Tibial artery (tissue), 4 donors: ENCODE results near the gene BRSK2.

Source experiments
- DNase-seq, 2 donors: peaks; one replicate each; pipeline ENCODE4 v3.0.0-alpha.2; 2019
- H3K27ac ChIP-seq, 2 donors: fragments of 200-600 bp; sonication (generic) in 1 of 2; 1 replicate in 1 of 2; 2 replicates in 1 of 2; pipeline ENCODE4 v1.5.1; 2018 to 2019; ENCODE audit warnings: mild to moderate bottlenecking in 1 of 2
- H3K27me3 ChIP-seq, 2 donors: fragments of 200-600 bp; sonication (generic) in 1 of 2; one replicate each; pipeline versions ENCODE4 v1.5.1 to v1.6.0; 2016 to 2019
- H3K36me3 ChIP-seq, 3 donors: fragments of 200-600 bp; sonication (generic) in 2 of 3; one replicate each; pipeline ENCODE4 v1.5.1; 2016 to 2019; ENCODE audit warnings: mild to moderate bottlenecking in 2 of 3
- H3K4me1 ChIP-seq, 4 donors: fragments of 200-600 bp; sonication (generic) in 2 of 4; 1 replicate in 3 of 4; 2 replicates in 1 of 4; pipeline ENCODE4 v1.5.1; 2016 to 2019
- H3K4me3 ChIP-seq, 2 donors: fragments of 200-600 bp; sonication (generic) in 1 of 2; 1 replicate in 1 of 2; 2 replicates in 1 of 2; pipeline ENCODE4 v1.5.1; 2018 to 2019; ENCODE audit warnings: mild to moderate bottlenecking in 2 of 2
- H3K9me3 ChIP-seq, 3 donors: fragments of 200-600 bp; sonication (generic) in 1 of 3; one replicate each; pipeline ENCODE4 v1.5.1; 2016 to 2019
- intact Hi-C: fragments of 100-400 bp; cut with DNase I; formaldehyde crosslinking; loops from one replicate; pipeline ENCODE4 v1.15.0; 2023; ENCODE audit warnings: low total_unique reads
- TF ChIP-seq, protein P1 (sequence below), 2 experiments: fragments of 200-600 bp in 1 of 2; fragments of 450-650 bp in 1 of 2; IDR thresholded peaks; one replicate each; pipeline ENCODE4 v1.5.1; 2017 to 2019; ENCODE audit warnings: antibody characterized with exemption in 2 of 2, mild to moderate bottlenecking in 1 of 2, moderate library complexity in 1 of 2

Gene BRSK2

DNA sequence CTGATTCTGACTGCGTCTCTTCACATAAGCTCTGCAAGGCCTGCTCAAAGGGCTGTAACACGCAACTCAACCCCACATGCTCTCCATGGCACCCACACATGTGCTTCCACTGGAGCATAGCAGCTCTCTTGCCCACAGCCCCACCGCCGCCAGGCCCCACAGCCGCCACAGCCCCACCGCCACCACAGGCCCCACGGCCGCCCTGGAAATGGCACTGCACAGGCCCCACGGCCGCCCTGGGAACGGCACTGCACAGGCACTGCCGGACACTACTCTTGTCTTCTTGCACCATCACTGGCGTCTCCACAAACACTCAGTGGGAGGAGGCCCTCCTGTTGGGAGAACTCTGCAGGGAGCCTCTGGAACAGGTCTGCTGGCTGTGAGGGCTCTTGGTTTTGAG, 88.3 kb downstream of the BRSK2 start:
- Histone ChIP-seq H3K36me3 (peaks cover 68 to 83% (median 69%) of the 10 kb centered on the region in 3 donors), H3K4me1 (peaks cover 0 to 52% (median 45%) of the 10 kb centered on the region in 4 donors), H3K4me3 (no peak overlapping the region), H3K9me3 (no peaks in the 10 kb centered on the region), H3K27ac (peak overlapping the region; percentile 1 to 50), H3K27me3 (no peaks in the 10 kb centered on the region)
- peak in 1 of 2 donors; percentile 63 for DNase-seq
- intact Hi-C loops, result no loop called here
- TF ChIP-seq, protein P1, sequence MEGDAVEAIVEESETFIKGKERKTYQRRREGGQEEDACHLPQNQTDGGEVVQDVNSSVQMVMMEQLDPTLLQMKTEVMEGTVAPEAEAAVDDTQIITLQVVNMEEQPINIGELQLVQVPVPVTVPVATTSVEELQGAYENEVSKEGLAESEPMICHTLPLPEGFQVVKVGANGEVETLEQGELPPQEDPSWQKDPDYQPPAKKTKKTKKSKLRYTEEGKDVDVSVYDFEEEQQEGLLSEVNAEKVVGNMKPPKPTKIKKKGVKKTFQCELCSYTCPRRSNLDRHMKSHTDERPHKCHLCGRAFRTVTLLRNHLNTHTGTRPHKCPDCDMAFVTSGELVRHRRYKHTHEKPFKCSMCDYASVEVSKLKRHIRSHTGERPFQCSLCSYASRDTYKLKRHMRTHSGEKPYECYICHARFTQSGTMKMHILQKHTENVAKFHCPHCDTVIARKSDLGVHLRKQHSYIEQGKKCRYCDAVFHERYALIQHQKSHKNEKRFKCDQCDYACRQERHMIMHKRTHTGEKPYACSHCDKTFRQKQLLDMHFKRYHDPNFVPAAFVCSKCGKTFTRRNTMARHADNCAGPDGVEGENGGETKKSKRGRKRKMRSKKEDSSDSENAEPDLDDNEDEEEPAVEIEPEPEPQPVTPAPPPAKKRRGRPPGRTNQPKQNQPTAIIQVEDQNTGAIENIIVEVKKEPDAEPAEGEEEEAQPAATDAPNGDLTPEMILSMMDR (IDR thresholded peaks at IDR 0.05), result no peak

DNA sequence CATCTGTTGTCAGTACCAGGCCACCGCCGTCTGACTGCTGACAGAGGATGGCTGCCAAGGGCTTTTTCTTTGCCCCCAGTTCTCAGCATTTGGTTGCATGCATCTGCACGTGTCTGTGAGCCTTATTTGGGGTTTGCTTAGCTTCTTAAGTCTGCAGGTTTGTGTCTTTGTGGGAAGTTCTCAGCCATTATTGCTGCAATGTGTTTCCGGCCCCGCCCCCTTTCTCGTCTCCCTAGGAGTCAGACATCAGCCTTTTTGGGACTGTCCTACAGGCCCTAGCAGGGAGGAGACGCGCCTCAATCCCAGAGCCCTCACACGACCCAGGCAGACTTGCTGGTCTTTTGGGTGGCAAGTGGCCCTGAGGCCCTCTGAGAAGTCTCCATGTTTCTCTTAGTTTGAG, 88.8 kb downstream of the BRSK2 start:
- H3K27ac ChIP-seq, result peak overlapping the region; percentile 94 to 96
- H3K27me3 ChIP-seq, result no peaks in the 10 kb centered on the region
- peaks cover 0 to 58% (median 51%) of the 10 kb centered on the region in 4 donors for H3K4me1 ChIP-seq
- peak; percentile 51 to 84 for DNase-seq
- H3K4me3 ChIP-seq, result no peak overlapping the region
- peaks cover 63 to 78% (median 64%) of the 10 kb centered on the region in 3 donors for H3K36me3 ChIP-seq
- intact Hi-C loops, result no loop called here
- H3K9me3 ChIP-seq, result no peaks in the 10 kb centered on the region
- TF ChIP-seq, protein P1 (IDR thresholded peaks at IDR 0.05), result no peak

DNA sequence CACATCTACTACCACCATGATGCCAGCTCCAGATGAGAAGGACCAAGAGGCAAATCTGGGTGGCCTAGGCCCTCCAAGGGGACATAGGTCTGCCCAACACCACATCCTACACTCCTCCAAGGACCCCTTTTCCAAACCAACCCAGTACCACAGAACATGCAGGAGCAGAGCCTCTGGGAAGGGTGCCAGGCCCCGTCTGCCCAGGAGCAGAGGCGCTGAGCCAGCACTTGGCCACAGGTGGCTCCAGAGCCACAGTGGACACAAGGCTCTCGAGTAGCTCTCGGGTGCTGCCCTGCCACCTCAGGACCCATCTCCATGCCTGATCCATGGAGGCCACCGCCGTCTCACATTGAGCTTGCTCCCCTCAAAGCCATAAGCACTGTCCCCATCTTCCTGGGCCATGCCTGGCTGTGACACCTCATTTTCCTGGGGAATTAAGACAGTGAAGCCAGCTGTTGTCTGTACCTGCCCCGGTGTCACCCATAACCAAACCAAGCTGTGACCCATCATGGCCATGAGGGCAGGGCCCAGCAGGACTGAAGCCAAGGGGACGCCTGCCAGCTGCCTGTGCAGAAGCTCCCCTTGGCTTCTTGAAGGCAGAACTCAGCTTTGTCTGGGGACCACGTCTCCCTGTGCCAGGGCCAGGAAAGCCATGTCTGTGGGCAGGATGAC, 89.4 kb downstream of the BRSK2 start:
- Histone ChIP-seq H3K27ac (peak overlapping the region; percentile 94 to 96), H3K9me3 (no peaks in the 10 kb centered on the region), H3K4me3 (no peak overlapping the region), H3K27me3 (no peaks in the 10 kb centered on the region), H3K4me1 (peaks cover 0 to 64% (median 57%) of the 10 kb centered on the region in 4 donors), H3K36me3 (peaks cover 57 to 72% (median 58%) of the 10 kb centered on the region in 3 donors)
- peak; percentile 21 to 63 for DNase-seq
- intact Hi-C loops, result no loop called here
- TF ChIP-seq, protein P1 (IDR thresholded peaks at IDR 0.05), result no peak

GRCh38 chr11:1479678-1480118, 90.0 kb downstream of the BRSK2 start:
- Histone ChIP-seq H3K36me3 (peaks cover 52 to 66% (median 56%) of the 10 kb centered on the region in 3 donors), H3K9me3 (no peaks in the 10 kb centered on the region), H3K27ac (peak overlapping the region; percentile 94 to 96), H3K4me3 (no peak overlapping the region), H3K27me3 (no peaks in the 10 kb centered on the region), H3K4me1 (peaks cover 0 to 69% (median 62%) of the 10 kb centered on the region in 4 donors)
- DNase-seq, result peak in 1 of 2 donors; percentile 62
- intact Hi-C loops, result no loop called here
- TF ChIP-seq, protein P1 (IDR thresholded peaks at IDR 0.05), result no peak

DNA sequence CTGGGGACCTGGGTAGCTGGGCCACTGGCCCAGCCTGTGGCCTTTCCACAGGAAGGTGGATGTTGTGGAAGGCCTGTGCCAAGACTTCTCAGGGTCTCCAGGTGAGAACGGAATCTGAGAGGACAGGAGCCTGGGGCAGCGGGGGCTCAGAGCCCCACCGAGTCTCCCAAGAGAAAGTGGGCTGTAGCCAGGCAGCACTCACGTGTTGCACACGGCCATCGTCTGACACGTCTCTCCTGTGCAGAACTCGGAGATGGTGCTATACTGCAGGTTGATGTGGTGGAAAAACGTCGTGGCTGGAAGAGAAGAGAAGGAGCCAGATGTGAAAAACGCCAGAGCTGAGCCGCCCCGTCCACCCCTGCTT, 90.4 kb downstream of the BRSK2 start:
- DNase-seq, result peak in 1 of 2 donors; percentile 13
- intact Hi-C loops, result no loop called here
- no peak overlapping the region for H3K4me3 ChIP-seq
- H3K27ac ChIP-seq, result peak overlapping the region; percentile 94 to 96
- peaks cover 0 to 74% (median 65%) of the 10 kb centered on the region in 4 donors for H3K4me1 ChIP-seq
- peaks cover 49 to 62% (median 52%) of the 10 kb centered on the region in 3 donors for H3K36me3 ChIP-seq
- no peaks in the 10 kb centered on the region for H3K9me3 ChIP-seq
- TF ChIP-seq, protein P1 (IDR thresholded peaks at IDR 0.05), result no peak
- H3K27me3 ChIP-seq, result no peaks in the 10 kb centered on the region
